GM12873 (cell line): ENCODE data around the gene TEKT2.

Source experiments
- CTCF ChIP-seq: IDR thresholded peaks from 2 replicates; pipeline ENCODE4 v1.5.1; 2012; ENCODE audit warnings: low read depth, mild to moderate bottlenecking, moderate library complexity, low read length, control low read depth; ENCODE audit not compliant: insufficient read depth; ENCODE audit errors: missing control alignments

TEKT2 gene

GRCh38 chr1:36083635-36084496 lies at the start of gene TEKT2:
Gene TEKT2, plus strand, starts transcription at chr1:36084094. Its CDS starts 828 bp downstream, at chr1:36084922.
- no peak for TF ChIP-seq CTCF

GRCh38 chr1:36034692-36035091 lies 49.2 kb upstream of the TEKT2 start:
- TF ChIP-seq CTCF, result no peak

- TF ChIP-seq CTCF, result no peak
These were observed 48.7 kb upstream of the TEKT2 start for GRCh38 chr1:36035154-36035553.

- TF ChIP-seq CTCF, result no peak
These were observed 43.7 kb upstream of the TEKT2 start for GRCh38 chr1:36040238-36040637.

- no peak for TF ChIP-seq CTCF
These were observed 32.1 kb upstream of the TEKT2 start for GRCh38 chr1:36051821-36052220.

- no peak for TF ChIP-seq CTCF
These were observed 29.9 kb upstream of the TEKT2 start for GRCh38 chr1:36053978-36054377.

- no peak for TF ChIP-seq CTCF
These were observed 28.2 kb upstream of the TEKT2 start for GRCh38 chr1:36055706-36056105.
